ENCODE results near the gene CISTR. TPM values are rescaled to one million over a fixed set of nuclear protein-coding genes. Genes with fewer than 3 reads are reported as not detected.
A peak's percentile ranks its signal among the peaks of the same experiment; 100 is the strongest.

CISTR gene
- total RNA-seq, 6 donors from 2014 or later: not detected

- H3K4me3 ChIP-seq: no peak overlapping the region
- H3K27me3 ChIP-seq: peaks cover 0 to 13% (median 9%) of the 10 kb centered on the region in 4 donors
- WGBS, 2 donors: 1% methylated on average over 17 to 20 of the region's 20 CpGs
- ATAC-seq (ENCODE audit: low FRiP score in 2 of 2): peak; percentile 93 to 95
- no peak overlapping the region for H3K27ac ChIP-seq
- peak; percentile 94 to 95 for DNase-seq
- no peaks in the 10 kb centered on the region for H3K36me3 ChIP-seq
- no peaks in the 10 kb centered on the region for H3K9me3 ChIP-seq
- no peak for TF ChIP-seq POLR2AphosphoS5 (IDR thresholded peaks at IDR 0.05)
- TF ChIP-seq CTCF (IDR thresholded peaks at IDR 0.05): peak; percentile 99 to 100 (median 100)
- H3K4me1 ChIP-seq: peaks cover 14 to 30% (median 18%) of the 10 kb centered on the region in 4 donors
Observed at GRCh38 chr12:53746592-53747092, 5.1 kb downstream of the CISTR start.

DNA sequence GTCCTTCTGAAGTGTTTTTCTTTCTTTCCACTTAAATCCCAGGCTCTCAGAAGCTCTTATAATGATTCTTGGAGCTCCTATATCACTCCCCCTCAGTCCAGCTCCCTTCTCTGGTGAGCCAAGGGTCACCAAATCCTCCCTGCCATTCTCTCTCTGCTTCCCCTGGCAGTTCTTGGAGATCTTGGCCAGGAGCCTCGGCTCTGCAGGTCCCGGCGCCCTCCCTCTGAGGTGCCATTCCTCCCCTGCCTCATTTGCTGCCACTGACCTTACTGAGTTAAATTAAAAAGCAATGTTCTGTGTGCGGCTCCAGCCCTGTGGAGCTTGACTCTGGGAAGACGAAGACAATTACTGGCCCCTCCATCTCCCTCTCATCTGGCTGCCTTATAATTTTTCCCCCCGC, 7.0 kb downstream of the CISTR start:
- DNase-seq: no peak
- H3K27me3 ChIP-seq: peaks cover 0 to 17% (median 8%) of the 10 kb centered on the region in 4 donors

GRCh38 chr12:53744130-53744441, 7.7 kb downstream of the CISTR start:
- ATAC-seq (ENCODE audit: low FRiP score in 2 of 2): no peak

More for the DNA sequence above, 7.0 kb downstream of the CISTR start:
- WGBS, 2 donors: 52 to 60% methylated on average over 6 of the region's 6 CpGs
- no peak for ATAC-seq (ENCODE audit: low FRiP score in 2 of 2)
- TF ChIP-seq POLR2A (IDR thresholded peaks at IDR 0.05) (no peak), CTCF (IDR thresholded peaks at IDR 0.05) (no peak), EP300 (IDR thresholded peaks at IDR 0.05) (no peak), POLR2AphosphoS5 (IDR thresholded peaks at IDR 0.05) (no peak)
- Histone ChIP-seq H3K4me3 (no peak overlapping the region), H3K36me3 (no peaks in the 10 kb centered on the region), H3K4me1 (peaks cover 8 to 18% (median 11%) of the 10 kb centered on the region in 4 donors), H3K27ac (no peak overlapping the region), H3K9me3 (no peaks in the 10 kb centered on the region)

GRCh38 chr12:53743266-53744129, 8.3 kb downstream of the CISTR start:
- Histone ChIP-seq H3K27me3 (peaks cover 0 to 26% (median 17%) of the 10 kb centered on the region in 4 donors), H3K27ac (no peak overlapping the region), H3K4me1 (peaks cover 21 to 30% (median 23%) of the 10 kb centered on the region in 4 donors), H3K9me3 (no peaks in the 10 kb centered on the region), H3K4me3 (peak overlapping the region in 2 of 4 donors; percentile 16 to 24), H3K36me3 (no peaks in the 10 kb centered on the region)
- TF ChIP-seq POLR2A (IDR thresholded peaks at IDR 0.05) (no peak), CTCF (IDR thresholded peaks at IDR 0.05) (peak; percentile 84 to 97 (median 91))
- DNase-seq: peak; percentile 51 to 59
- WGBS, 2 donors: 13 to 18% methylated on average over 16 of the region's 16 CpGs
- ATAC-seq (ENCODE audit: low FRiP score in 2 of 2): peak; percentile 51 to 70

More at GRCh38 chr12:53744130-53744441, 7.7 kb downstream of the CISTR start:
- peaks cover 15 to 25% (median 18%) of the 10 kb centered on the region in 4 donors for H3K4me1 ChIP-seq
- peaks cover 0 to 20% (median 12%) of the 10 kb centered on the region in 4 donors for H3K27me3 ChIP-seq
- 77 to 94% methylated on average over 1 of the region's 1 CpG for WGBS, 2 donors
- no peak overlapping the region for H3K4me3 ChIP-seq
- H3K9me3 ChIP-seq: no peaks in the 10 kb centered on the region
- H3K27ac ChIP-seq: no peak overlapping the region
- no peak for DNase-seq
- TF ChIP-seq CTCF (IDR thresholded peaks at IDR 0.05) (no peak), POLR2A (IDR thresholded peaks at IDR 0.05) (no peak), EP300 (IDR thresholded peaks at IDR 0.05) (no peak)
- H3K36me3 ChIP-seq: no peaks in the 10 kb centered on the region
